GM23248 (cell line): ENCODE data around the gene GAK. TPM values are rescaled to one million over a fixed set of nuclear protein-coding genes. Genes with fewer than 3 reads are reported as not detected.

Experiments used
- DNase-seq: peaks from one replicate; pipeline ENCODE4 v3.0.0-alpha.2; 2015
- H2AFZ ChIP-seq: fragments of 200-600 bp; sonication (generic); 2 replicates; pipeline ENCODE4 v1.6.1; 2016; ENCODE audit warnings: antibody characterized with exemption
- H3F3A ChIP-seq: fragments of 200-600 bp; sonication (generic); 2 replicates; pipeline ENCODE4 v1.6.1; 2016; ENCODE audit warnings: mild to moderate bottlenecking, antibody characterized with exemption, mixed run types; ENCODE audit not compliant: insufficient read depth
- H3K27ac ChIP-seq: fragments of 200-600 bp; sonication (generic); 2 replicates; pipeline ENCODE4 v1.5.1; 2016; ENCODE audit warnings: mild to moderate bottlenecking
- H3K27me3 ChIP-seq: fragments of 200-600 bp; sonication (generic); replicated peaks from 2 replicates; pipeline ENCODE4 v1.6.1; 2016; ENCODE audit warnings: mild to moderate bottlenecking; ENCODE audit not compliant: insufficient read depth
- H3K36me3 ChIP-seq: fragments of 200-600 bp; sonication (generic); 2 replicates; pipeline ENCODE4 v1.6.1; 2016; ENCODE audit warnings: low read depth, mild to moderate bottlenecking
- H3K4me1 ChIP-seq: fragments of 200-600 bp; sonication (generic); 2 replicates; pipeline ENCODE4 v1.6.1; 2016; ENCODE audit warnings: mild to moderate bottlenecking; ENCODE audit not compliant: insufficient read depth
- H3K4me2 ChIP-seq: fragments of 200-600 bp; sonication (generic); one replicate; pipeline ENCODE4 v1.6.1; 2016; ENCODE audit warnings: mild to moderate bottlenecking; ENCODE audit not compliant: unreplicated experiment
- H3K4me3 ChIP-seq: fragments of 200-600 bp; sonication (generic); 2 replicates; pipeline ENCODE4 v1.5.1; 2016; ENCODE audit warnings: mild to moderate bottlenecking
- H3K79me2 ChIP-seq: fragments of 200-600 bp; sonication (generic); 2 replicates; pipeline ENCODE4 v1.6.1; 2016; ENCODE audit warnings: mild to moderate bottlenecking; ENCODE audit not compliant: insufficient read depth
- H3K9ac ChIP-seq: fragments of 200-600 bp; sonication (generic); 2 replicates; pipeline ENCODE4 v1.6.1; 2016; ENCODE audit warnings: mild to moderate bottlenecking
- H3K9me2 ChIP-seq: fragments of 200-600 bp; sonication (generic); 2 replicates; pipeline ENCODE4 v1.6.1; 2016; ENCODE audit warnings: mixed run types, mild to moderate bottlenecking, moderate library complexity; ENCODE audit not compliant: insufficient read depth
- H3K9me3 ChIP-seq: fragments of 200-600 bp; sonication (generic); one replicate; pipeline ENCODE4 v1.6.1; 2017; ENCODE audit warnings: low read depth
- H4K20me1 ChIP-seq: fragments of 200-600 bp; sonication (generic); 2 replicates; pipeline ENCODE4 v1.6.0; 2016; ENCODE audit not compliant: insufficient read depth
- EZH2 ChIP-seq: fragments of 200-600 bp; sonication (generic); IDR thresholded peaks from 2 replicates; pipeline ENCODE4 v1.6.1; 2018; ENCODE audit warnings: antibody characterized with exemption, mild to moderate bottlenecking; ENCODE audit not compliant: insufficient read depth, poor library complexity, severe bottlenecking
- EZH2phosphoT487 ChIP-seq: fragments of 200-600 bp; sonication (generic); IDR thresholded peaks from 2 replicates; pipeline ENCODE4 v1.6.1; 2018; ENCODE audit warnings: antibody characterized with exemption, moderate library complexity, mild to moderate bottlenecking, low read depth; ENCODE audit not compliant: insufficient read depth
- WGBS, 2 experiments: methylation state at CpG; one replicate each; pipeline ENCODE4 v1.1.6; 2015 to 2017; ENCODE audit warnings: low lambda C conversion rate in 2 of 2, low coverage in 1 of 2; ENCODE audit errors: missing lambda C conversion rate in 2 of 2; 5-methylcytosine and 5-hydroxymethylcytosine counted together
- in situ Hi-C: fragments of 300-500 bp; cut with MboI; formaldehyde crosslinking; loops from 2 replicates; pipeline ENCODE4 v1.15.0; 2020
- polyA plus RNA-seq: library from polyadenylated mRNA; unstranded; fragments of >200 nt; fragmentation: Nextera tagmentation; extraction: Ambion mirVana; gene quantifications from 2 replicates; pipeline ENCODE4 v1.2.1, GENCODE V29; 2016
- total RNA-seq: library from RNA; depleted of rRNA; stranded (reverse); fragments of >200 nt; shearing (Covaris generic); gene quantifications from 2 replicates; pipeline ENCODE4 v1.2.3, GENCODE V29; 2014

GAK gene
- total and polyA plus RNA-seq, 2 experiments from 2014 or later = 41.1 to 86.7 TPM

DNA sequence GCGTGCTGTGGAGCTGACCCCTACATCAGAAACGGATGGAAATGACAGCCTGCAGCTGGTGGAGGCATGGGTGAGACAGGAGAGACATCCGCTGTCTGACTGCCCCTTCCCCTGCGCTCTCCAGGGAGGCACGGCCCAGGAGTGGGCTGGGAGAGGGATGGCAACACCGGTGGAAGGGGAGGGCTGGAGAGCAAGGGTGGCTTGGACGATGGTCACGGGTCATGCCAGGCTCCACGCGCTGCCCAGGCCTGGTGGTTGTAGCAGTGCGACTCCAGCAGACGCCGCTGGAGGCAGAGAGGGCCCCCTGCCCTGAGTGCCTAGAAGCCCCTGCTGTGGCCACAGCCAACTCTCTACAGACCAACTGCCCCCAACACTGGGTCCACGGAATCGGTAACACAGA is 47.9 kb downstream of the GAK start:
- Histone ChIP-seq H3K4me1 (no peaks in the 10 kb centered on the region), H3K9me2 (no peaks in the 10 kb centered on the region), H3K4me3 (no peak overlapping the region), H3K27me3 (no peaks in the 10 kb centered on the region), H3K9ac (no peak overlapping the region), H2AFZ (no peak overlapping the region), H3K36me3 (peaks cover 4% of the 10 kb centered on the region; the same call in 1 of the 2 replicates), H4K20me1 (no peaks in the 10 kb centered on the region), H3K4me2 (no peak overlapping the region), H3F3A (no peaks in the 10 kb centered on the region), H3K27ac (no peak overlapping the region), H3K79me2 (no peaks in the 10 kb centered on the region), H3K9me3 (no peaks in the 10 kb centered on the region)
- no peak for DNase-seq
- 94 to 97% methylated on average over 14 of the region's 15 CpGs for WGBS, 2 experiments
- in situ Hi-C loops = no loop called here
- TF ChIP-seq EZH2phosphoT487 (no peak), EZH2 (no peak)

- TF ChIP-seq EZH2 (no peak), EZH2phosphoT487 (no peak)
- Histone ChIP-seq H3K4me1 (no peaks in the 10 kb centered on the region), H3K36me3 (peaks cover 4% of the 10 kb centered on the region; the same call in 1 of the 2 replicates), H3K9ac (no peak overlapping the region), H3K9me2 (no peaks in the 10 kb centered on the region), H3K27me3 (no peaks in the 10 kb centered on the region), H3K79me2 (no peaks in the 10 kb centered on the region), H3K4me2 (no peak overlapping the region), H3K9me3 (no peaks in the 10 kb centered on the region), H3K4me3 (no peak overlapping the region), H3K27ac (no peak overlapping the region), H4K20me1 (no peaks in the 10 kb centered on the region), H2AFZ (no peak overlapping the region), H3F3A (no peaks in the 10 kb centered on the region)
- in situ Hi-C loops = no loop called here
- DNase-seq = no peak
- WGBS, 2 experiments = 95 to 96% methylated on average over 26 of the region's 26 CpGs
These were observed 48.6 kb downstream of the GAK start for GRCh38 chr4:883377-884095.

DNA sequence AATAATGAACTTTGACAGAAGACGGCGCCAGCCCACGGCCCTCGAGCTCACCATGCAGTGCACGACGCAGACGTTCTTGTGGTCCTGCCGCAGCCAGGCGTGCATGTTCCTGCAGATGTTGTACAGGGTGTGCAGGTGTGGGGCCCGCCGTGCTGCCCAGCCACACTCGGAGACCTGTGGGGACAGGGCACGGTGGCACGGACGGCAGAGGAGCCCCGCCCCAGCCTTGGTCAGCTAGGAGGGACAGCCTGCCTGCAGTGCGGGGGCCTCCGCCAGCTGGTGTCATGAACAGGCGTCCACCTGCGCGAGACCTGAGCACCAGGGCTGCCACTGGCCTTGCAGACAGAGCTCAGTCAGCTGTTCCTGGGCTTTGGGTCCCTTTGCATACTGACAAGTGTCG is 49.5 kb downstream of the GAK start:
- no peak for DNase-seq
- no peaks in the 10 kb centered on the region for H4K20me1 ChIP-seq
- H3K4me2 ChIP-seq = no peak overlapping the region
- TF ChIP-seq EZH2 (no peak), EZH2phosphoT487 (no peak)
- no peak overlapping the region for H3K4me3 ChIP-seq
- H3K27me3 ChIP-seq = no peaks in the 10 kb centered on the region
- no peak overlapping the region for H2AFZ ChIP-seq
- H3K9me3 ChIP-seq = no peaks in the 10 kb centered on the region
- H3K9ac ChIP-seq = no peak overlapping the region
- H3K79me2 ChIP-seq = no peaks in the 10 kb centered on the region
- H3K27ac ChIP-seq = no peak overlapping the region
- H3K36me3 ChIP-seq = peaks cover 5% of the 10 kb centered on the region; the same call in 1 of the 2 replicates
- H3K9me2 ChIP-seq = no peaks in the 10 kb centered on the region
- H3F3A ChIP-seq = no peaks in the 10 kb centered on the region
- H3K4me1 ChIP-seq = no peaks in the 10 kb centered on the region
- WGBS, 2 experiments = 96 to 97% methylated on average over 22 of the region's 22 CpGs
- in situ Hi-C loops = no loop called here

GRCh38 chr4:881709-882108 is 50.4 kb downstream of the GAK start:
- no peak for DNase-seq
- no peak overlapping the region for H3K4me2 ChIP-seq
- H3K9me2 ChIP-seq = no peaks in the 10 kb centered on the region
- H3K27ac ChIP-seq = no peak overlapping the region
- H3F3A ChIP-seq = no peaks in the 10 kb centered on the region
- no peak overlapping the region for H2AFZ ChIP-seq
- TF ChIP-seq EZH2phosphoT487 (no peak), EZH2 (no peak)
- 93 to 94% methylated on average over 21 to 34 of the region's 34 CpGs for whole genome bisulfite sequencing, 2 experiments
- no peaks in the 10 kb centered on the region for H3K4me1 ChIP-seq
- H3K36me3 ChIP-seq = peaks cover 4% of the 10 kb centered on the region; the same call in 1 of the 2 replicates
- no peaks in the 10 kb centered on the region for H3K79me2 ChIP-seq
- no peaks in the 10 kb centered on the region for H3K9me3 ChIP-seq
- in situ Hi-C loops = no loop called here
- H4K20me1 ChIP-seq = no peaks in the 10 kb centered on the region
- H3K4me3 ChIP-seq = no peak overlapping the region
- H3K27me3 ChIP-seq = no peaks in the 10 kb centered on the region
- H3K9ac ChIP-seq = no peak overlapping the region
